BJ (cell line): Measurements from ENCODE around the gene F2. TPM values are rescaled to one million over a fixed set of nuclear protein-coding genes. Genes with fewer than 3 reads are reported as not detected.

Experiments
- CTCF ChIA-PET: fragments of 350-600 bp; formaldehyde crosslinking; extraction: SDS; loops from one replicate; lab custom pipeline; 2021; ENCODE audit warnings: antibody characterized with exemption, inconsistent platforms; lab: Yijun Ruan, JAX
- POLR2A ChIA-PET: fragments of 300-600 bp; sonication (Branson Sonifier 250); formaldehyde crosslinking; extraction: SDS; loops from one replicate; lab custom pipeline; 2021; ENCODE audit warnings: antibody characterized with exemption; lab: Charles Lee
- DNase-seq: peaks from one replicate; pipeline ENCODE4 v3.0.0-alpha.2; 2011; ENCODE audit warnings: low read depth
- H3K27me3 ChIP-seq: 2 replicates; pipeline ENCODE4 v1.6.0; 2011; ENCODE audit warnings: low read length; ENCODE audit not compliant: control insufficient read depth, insufficient read depth
- H3K36me3 ChIP-seq: 2 replicates; pipeline ENCODE4 v1.5.1; 2011; ENCODE audit warnings: low read length; ENCODE audit not compliant: control insufficient read depth, insufficient read depth
- H3K4me3 ChIP-seq: 2 replicates; pipeline ENCODE4 v1.5.1; 2011; ENCODE audit warnings: low read depth, mild to moderate bottlenecking, control low read depth, low read length
- polyA plus RNA-seq: library from polyadenylated mRNA; depleted of rRNA; stranded (reverse); fragments of >200 nt; gene quantifications from 2 replicates; pipeline ENCODE4 v1.2.3, GENCODE V29; 2011
- TF ChIP-seq, protein P1 (sequence below): IDR thresholded peaks from 2 replicates; pipeline ENCODE4 v1.5.1; 2011; ENCODE audit warnings: low read depth, mild to moderate bottlenecking, control low read depth, inconsistent platforms, low read length, moderate library complexity; ENCODE audit not compliant: insufficient read depth

The F2 gene
- polyA plus RNA-seq, 1 experiment: 0.05 TPM

GRCh38 chr11:46737699-46738098 is 18.7 kb downstream of the F2 start:
- ChIA-PET POLR2A (no interaction called here), CTCF (interaction anchor here (0.6 kb wide), 1 partner anchor 173 kb away, joined by 3 read pairs; no protein-coding TSS in a partner anchor)

DNA sequence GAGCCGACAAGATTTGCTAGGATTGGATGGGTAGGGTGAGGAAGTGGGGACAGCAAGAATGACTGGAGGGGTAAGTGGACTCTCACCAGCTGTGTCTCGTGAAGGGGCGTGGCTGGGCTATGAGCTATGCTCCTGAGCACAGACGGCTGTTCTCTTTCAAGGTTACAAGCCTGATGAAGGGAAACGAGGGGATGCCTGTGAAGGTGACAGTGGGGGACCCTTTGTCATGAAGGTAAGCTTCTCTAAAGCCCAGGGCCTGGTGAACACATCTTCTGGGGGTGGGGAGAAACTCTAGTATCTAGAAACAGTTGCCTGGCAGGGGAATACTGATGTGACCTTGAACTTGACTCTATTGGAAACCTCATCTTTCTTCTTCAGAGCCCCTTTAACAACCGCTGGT is 19.9 kb downstream of the F2 start:
- Histone ChIP-seq H3K36me3 (peaks cover 8% of the 10 kb centered on the region), H3K4me3 (no peak overlapping the region), H3K27me3 (no peaks in the 10 kb centered on the region)
- TF ChIP-seq, protein P1, sequence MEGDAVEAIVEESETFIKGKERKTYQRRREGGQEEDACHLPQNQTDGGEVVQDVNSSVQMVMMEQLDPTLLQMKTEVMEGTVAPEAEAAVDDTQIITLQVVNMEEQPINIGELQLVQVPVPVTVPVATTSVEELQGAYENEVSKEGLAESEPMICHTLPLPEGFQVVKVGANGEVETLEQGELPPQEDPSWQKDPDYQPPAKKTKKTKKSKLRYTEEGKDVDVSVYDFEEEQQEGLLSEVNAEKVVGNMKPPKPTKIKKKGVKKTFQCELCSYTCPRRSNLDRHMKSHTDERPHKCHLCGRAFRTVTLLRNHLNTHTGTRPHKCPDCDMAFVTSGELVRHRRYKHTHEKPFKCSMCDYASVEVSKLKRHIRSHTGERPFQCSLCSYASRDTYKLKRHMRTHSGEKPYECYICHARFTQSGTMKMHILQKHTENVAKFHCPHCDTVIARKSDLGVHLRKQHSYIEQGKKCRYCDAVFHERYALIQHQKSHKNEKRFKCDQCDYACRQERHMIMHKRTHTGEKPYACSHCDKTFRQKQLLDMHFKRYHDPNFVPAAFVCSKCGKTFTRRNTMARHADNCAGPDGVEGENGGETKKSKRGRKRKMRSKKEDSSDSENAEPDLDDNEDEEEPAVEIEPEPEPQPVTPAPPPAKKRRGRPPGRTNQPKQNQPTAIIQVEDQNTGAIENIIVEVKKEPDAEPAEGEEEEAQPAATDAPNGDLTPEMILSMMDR: no peak
- POLR2A ChIA-PET: no interaction called here
- CTCF ChIA-PET: interaction anchor here (0.7 to 1.0 kb wide), 3 partner anchors 8 to 29 kb away, joined by 3 read pairs; no protein-coding TSS in a partner anchor
- no peak for DNase-seq

More at GRCh38 chr11:46737699-46738098, 18.7 kb downstream of the F2 start:
- Histone ChIP-seq H3K27me3 (no peaks in the 10 kb centered on the region), H3K36me3 (peaks cover 3% of the 10 kb centered on the region), H3K4me3 (no peak overlapping the region)
- TF ChIP-seq, protein P1: no peak
- no peak for DNase-seq

GRCh38 chr11:46741600-46742484 is 22.8 kb downstream of the F2 start:
- CTCF ChIA-PET: no interaction called here
- no peaks in the 10 kb centered on the region for H3K27me3 ChIP-seq
- no peak for DNase-seq
- POLR2A ChIA-PET: no interaction called here
- TF ChIP-seq, protein P1: no peak
- H3K4me3 ChIP-seq: no peak overlapping the region
- peaks cover 17% of the 10 kb centered on the region for H3K36me3 ChIP-seq

DNA sequence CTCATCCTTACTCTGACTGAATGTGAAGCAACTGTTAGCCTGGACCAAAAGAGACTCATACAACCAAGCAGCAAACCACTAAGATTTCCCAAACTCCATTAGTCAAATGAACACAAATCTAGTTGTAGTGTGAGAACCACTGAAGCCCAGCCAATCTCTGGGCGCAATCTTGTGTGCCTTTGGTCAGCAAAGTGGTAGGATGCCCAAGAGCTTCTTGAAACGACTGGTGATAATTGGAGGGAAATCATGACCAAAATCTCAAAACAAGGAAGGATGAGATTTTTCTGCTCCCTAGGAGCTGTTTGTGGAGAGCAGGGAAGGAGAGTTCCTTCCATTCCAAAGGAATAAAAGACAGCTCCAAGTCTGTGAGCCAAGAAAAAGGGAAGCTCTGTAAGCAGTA is 24.0 kb downstream of the F2 start:
- ChIA-PET CTCF (interaction anchor here (0.5 kb wide), 1 partner anchor 997 kb away, joined by 3 read pairs; no protein-coding TSS in a partner anchor), POLR2A (no interaction called here)
- TF ChIP-seq, protein P1: no peak
- H3K27me3 ChIP-seq: no peaks in the 10 kb centered on the region
- DNase-seq: no peak
- peaks cover 18% of the 10 kb centered on the region for H3K36me3 ChIP-seq
- H3K4me3 ChIP-seq: no peak overlapping the region

DNA sequence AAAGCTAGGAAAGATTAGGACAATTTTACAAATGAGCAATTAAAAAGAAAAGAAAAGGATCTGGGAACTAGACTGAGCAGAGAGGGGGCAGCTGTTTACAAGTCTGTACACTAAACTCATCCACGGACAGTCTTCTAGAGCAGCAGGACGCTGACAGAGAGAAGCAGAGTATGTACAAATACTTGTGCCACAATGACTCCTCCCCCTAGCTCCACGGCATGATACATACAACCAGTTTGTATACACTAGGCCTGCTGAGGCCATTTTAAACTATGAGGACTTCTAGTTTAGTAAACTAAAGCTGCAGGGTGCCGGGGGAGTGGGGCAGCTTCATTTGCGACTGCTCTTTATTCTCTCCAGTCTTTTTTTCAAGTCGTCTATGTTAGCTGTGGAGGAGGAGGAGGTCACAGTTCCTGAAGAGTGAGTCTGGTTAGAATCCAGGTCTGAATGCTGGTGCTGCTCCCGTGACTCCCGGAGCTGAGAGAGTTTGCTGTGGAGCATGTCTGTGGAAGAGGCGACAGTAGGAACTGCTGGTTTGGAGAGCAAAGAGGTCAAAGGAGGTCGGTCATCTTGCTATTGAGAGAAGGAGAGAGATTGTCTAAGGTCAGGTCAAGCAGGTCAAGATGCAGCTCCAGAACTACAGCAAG is 24.8 kb downstream of the F2 start:
- Histone ChIP-seq H3K27me3 (no peaks in the 10 kb centered on the region), H3K4me3 (no peak overlapping the region), H3K36me3 (peaks cover 18% of the 10 kb centered on the region)
- TF ChIP-seq, protein P1: no peak
- no peak for DNase-seq
- POLR2A ChIA-PET: no interaction called here
- CTCF ChIA-PET: interaction anchor here (0.5 to 1.2 kb wide), 2 partner anchors 8 to 43 kb away, joined by 5 to 6 read pairs; no protein-coding TSS in a partner anchor
